Upper lobe of left lung (tissue), 6 donors: ENCODE results near the gene RAB11FIP4. TPM values are rescaled to one million over a fixed set of nuclear protein-coding genes. Genes with fewer than 3 reads are reported as not detected.
"Not testable (repeated sequence)": the region's sequence is repeated elsewhere in the genome, so short reads cannot be mapped to it uniquely, and the experiment has no call there.

Experiments
- ATAC-seq, 2 donors: fragments of 200-7000 bp; cut with Tn5 transposase; one replicate each; pipeline ENCODE4 v1.9.1; 2022; ENCODE audit warnings: mild to moderate bottlenecking in 2 of 2, moderate library complexity in 2 of 2; ENCODE audit not compliant: low FRiP score in 2 of 2
- DNase-seq, 2 donors: peaks; one replicate each; pipeline ENCODE4 v3.0.0-alpha.2; 2019 to 2020
- H3K27ac ChIP-seq, 4 donors: fragments of 200-600 bp; sonication (generic); one replicate each; pipeline ENCODE4 v1.5.1; 2016 to 2019
- H3K27me3 ChIP-seq, 4 donors: fragments of 200-600 bp; sonication (generic); one replicate each; pipeline ENCODE4 v1.5.1; 2017 to 2019
- H3K36me3 ChIP-seq, 4 donors: fragments of 200-600 bp; sonication (generic); one replicate each; pipeline ENCODE4 v1.5.1; 2016 to 2019
- H3K4me1 ChIP-seq, 4 donors: fragments of 200-600 bp; sonication (generic); one replicate each; pipeline ENCODE4 v1.5.1; 2018 to 2019
- H3K4me3 ChIP-seq, 4 donors: fragments of 200-600 bp; sonication (generic); one replicate each; pipeline ENCODE4 v1.5.1; 2017 to 2019; ENCODE audit warnings: mild to moderate bottlenecking in 2 of 4, moderate library complexity in 1 of 4
- H3K9me3 ChIP-seq, 4 donors: fragments of 200-600 bp; sonication (generic); one replicate each; pipeline ENCODE4 v1.5.1; 2018 to 2019
- EP300 ChIP-seq, 4 donors: sonication (generic); formaldehyde crosslinking; IDR thresholded peaks; one replicate each; pipeline ENCODE4 v1.5.1; 2017; ENCODE audit warnings: antibody characterized with exemption in 4 of 4, control low read depth in 2 of 4
- POLR2A ChIP-seq, 4 donors: fragments of 450-650 bp; IDR thresholded peaks; one replicate each; pipeline ENCODE4 v1.5.1; 2016 to 2017; ENCODE audit warnings: antibody characterized with exemption in 4 of 4, mild to moderate bottlenecking in 2 of 4
- POLR2AphosphoS5 ChIP-seq, 2 donors: sonication (generic); formaldehyde crosslinking; IDR thresholded peaks; one replicate each; pipeline ENCODE4 v1.5.1; 2017; ENCODE audit warnings: antibody characterized with exemption in 2 of 2
- WGBS, 2 donors: methylation state at CpG; one replicate each; pipeline ENCODE4 v1.1.5; 2017 to 2018; 5-methylcytosine and 5-hydroxymethylcytosine counted together
- total RNA-seq, 6 donors: library from RNA; depleted of rRNA in 4 of 6; stranded (reverse); fragments of >200 nt in 4 of 6; gene quantifications; one replicate each; pipeline versions ENCODE4 v1.1.0 to v1.2.1, GENCODE V29; 2016 to 2021
- TF ChIP-seq, protein P1 (sequence below), 6 experiments: fragments of 450-650 bp in 4 of 6; fragments of 200-600 bp in 2 of 6; sonication (generic) in 2 of 6; IDR thresholded peaks; one replicate each; pipeline ENCODE4 v1.5.1; 2016 to 2019; ENCODE audit warnings: antibody characterized with exemption in 6 of 6
- donor health status: DM: no; HTN: no; CAD: no; lungs with moderate emphysema.
- donor health status: DM: no; HTN: yes; CAD: no; lungs with severe emphysema.

Gene RAB11FIP4
- total RNA-seq, 6 donors from 2014 or later, result 15.2 to 36.1 (median 23.3) TPM

DNA sequence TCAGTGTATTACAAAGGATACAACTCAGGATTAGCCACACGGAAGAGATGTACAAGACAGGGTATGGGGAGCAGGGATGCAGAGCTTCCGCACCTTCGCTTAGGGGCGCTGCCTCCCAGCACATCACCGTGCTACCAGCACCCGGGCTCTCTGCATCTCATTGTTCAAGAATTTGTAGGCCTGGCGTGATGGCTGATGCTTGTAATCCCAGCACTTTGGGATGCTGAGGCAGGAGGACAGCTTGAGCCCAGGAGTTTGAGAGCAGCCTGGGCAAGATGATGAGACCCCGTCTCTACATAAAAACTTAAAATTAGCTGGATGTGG is 43.2 kb downstream of the RAB11FIP4 start:
- DNase-seq (no peak), ATAC-seq (no peak)
- no peak overlapping the region for H3K27ac ChIP-seq
- TF ChIP-seq EP300 (IDR thresholded peaks at IDR 0.05) (no peak), POLR2A (IDR thresholded peaks at IDR 0.05) (no peak), POLR2AphosphoS5 (IDR thresholded peaks at IDR 0.05) (no peak)
- TF ChIP-seq, protein P1, sequence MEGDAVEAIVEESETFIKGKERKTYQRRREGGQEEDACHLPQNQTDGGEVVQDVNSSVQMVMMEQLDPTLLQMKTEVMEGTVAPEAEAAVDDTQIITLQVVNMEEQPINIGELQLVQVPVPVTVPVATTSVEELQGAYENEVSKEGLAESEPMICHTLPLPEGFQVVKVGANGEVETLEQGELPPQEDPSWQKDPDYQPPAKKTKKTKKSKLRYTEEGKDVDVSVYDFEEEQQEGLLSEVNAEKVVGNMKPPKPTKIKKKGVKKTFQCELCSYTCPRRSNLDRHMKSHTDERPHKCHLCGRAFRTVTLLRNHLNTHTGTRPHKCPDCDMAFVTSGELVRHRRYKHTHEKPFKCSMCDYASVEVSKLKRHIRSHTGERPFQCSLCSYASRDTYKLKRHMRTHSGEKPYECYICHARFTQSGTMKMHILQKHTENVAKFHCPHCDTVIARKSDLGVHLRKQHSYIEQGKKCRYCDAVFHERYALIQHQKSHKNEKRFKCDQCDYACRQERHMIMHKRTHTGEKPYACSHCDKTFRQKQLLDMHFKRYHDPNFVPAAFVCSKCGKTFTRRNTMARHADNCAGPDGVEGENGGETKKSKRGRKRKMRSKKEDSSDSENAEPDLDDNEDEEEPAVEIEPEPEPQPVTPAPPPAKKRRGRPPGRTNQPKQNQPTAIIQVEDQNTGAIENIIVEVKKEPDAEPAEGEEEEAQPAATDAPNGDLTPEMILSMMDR (IDR thresholded peaks at IDR 0.05), result no peak
- WGBS, 2 donors, result 71 to 89% methylated on average over 7 to 8 of the region's 8 CpGs
- H3K4me1 ChIP-seq, result peaks cover 0 to 9% (median 3%) of the 10 kb centered on the region in 4 donors
- peaks cover 0 to 2% (median 0%) of the 10 kb centered on the region in 4 donors for H3K27me3 ChIP-seq
- H3K4me3 ChIP-seq, result no peak overlapping the region
- no peaks in the 10 kb centered on the region for H3K36me3 ChIP-seq
- no peaks in the 10 kb centered on the region for H3K9me3 ChIP-seq

- Histone ChIP-seq H3K4me1 (peaks cover 0 to 9% (median 3%) of the 10 kb centered on the region in 4 donors), H3K36me3 (no peaks in the 10 kb centered on the region), H3K9me3 (no peaks in the 10 kb centered on the region), H3K4me3 (no peak overlapping the region), H3K27me3 (peaks cover 0 to 2% (median 0%) of the 10 kb centered on the region in 4 donors), H3K27ac (no peak overlapping the region)
- ATAC-seq, result peak in 1 of 2 donors; percentile 3
- no peak for DNase-seq
- TF ChIP-seq POLR2AphosphoS5 (IDR thresholded peaks at IDR 0.05), result no peak
- TF ChIP-seq POLR2A (IDR thresholded peaks at IDR 0.05), result no peak
- TF ChIP-seq, protein P1 (IDR thresholded peaks at IDR 0.05), result no peak
- no peak for TF ChIP-seq EP300 (IDR thresholded peaks at IDR 0.05)
- 83% methylated on average over 2 of the region's 2 CpGs; no CpG with 5 or more reads in 1 of the 2 donors for WGBS, 2 donors
Measured at GRCh38 chr17:31435581-31435980, 44.1 kb downstream of the RAB11FIP4 start.

DNA sequence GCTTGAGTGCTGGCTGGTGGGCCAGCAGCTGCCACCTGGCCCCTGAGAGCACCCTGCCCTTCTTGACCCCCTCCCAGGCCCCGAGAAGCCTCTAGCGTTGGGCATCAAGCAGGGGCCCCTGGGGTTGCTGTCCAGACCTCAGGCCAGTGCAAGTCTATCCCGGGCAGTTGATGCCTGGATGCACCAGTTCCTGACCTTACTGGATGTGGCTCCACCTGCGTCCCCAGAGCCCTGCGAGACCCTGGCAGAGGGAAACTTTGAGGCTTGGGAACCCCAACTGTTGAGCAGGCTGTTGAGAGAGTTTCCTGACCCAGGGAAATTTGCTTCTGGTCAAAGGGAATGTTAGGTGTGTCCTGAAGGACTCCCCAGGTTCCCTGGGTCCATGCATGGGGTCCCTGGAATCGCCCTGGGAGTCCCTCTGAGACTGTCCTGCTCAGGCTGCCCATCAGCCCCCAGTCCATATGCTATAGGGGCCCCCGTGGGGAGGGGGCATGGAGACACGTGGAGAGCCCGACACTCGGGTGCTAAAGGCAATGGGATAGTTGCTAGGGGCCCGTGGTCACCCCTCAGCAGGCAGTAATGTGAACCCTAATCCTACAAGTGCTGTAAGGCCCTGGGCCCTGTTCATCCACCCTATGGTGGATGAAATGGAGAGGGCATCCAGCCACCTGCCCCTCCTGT is 46.4 kb downstream of the RAB11FIP4 start:
- ATAC-seq (peak in 1 of 2 donors; percentile 5), DNase-seq (peak in 1 of 2 donors; percentile 48)
- 68 to 72% methylated on average over 6 to 11 of the region's 11 CpGs for WGBS, 2 donors
- Histone ChIP-seq H3K4me1 (peaks cover 0 to 9% (median 3%) of the 10 kb centered on the region in 4 donors), H3K4me3 (no peak overlapping the region), H3K27me3 (no peaks in the 10 kb centered on the region), H3K9me3 (no peaks in the 10 kb centered on the region), H3K36me3 (no peaks in the 10 kb centered on the region), H3K27ac (no peak overlapping the region)
- TF ChIP-seq, protein P1 (IDR thresholded peaks at IDR 0.05), result no peak
- TF ChIP-seq EP300 (IDR thresholded peaks at IDR 0.05) (no peak), POLR2A (IDR thresholded peaks at IDR 0.05) (no peak)

DNA sequence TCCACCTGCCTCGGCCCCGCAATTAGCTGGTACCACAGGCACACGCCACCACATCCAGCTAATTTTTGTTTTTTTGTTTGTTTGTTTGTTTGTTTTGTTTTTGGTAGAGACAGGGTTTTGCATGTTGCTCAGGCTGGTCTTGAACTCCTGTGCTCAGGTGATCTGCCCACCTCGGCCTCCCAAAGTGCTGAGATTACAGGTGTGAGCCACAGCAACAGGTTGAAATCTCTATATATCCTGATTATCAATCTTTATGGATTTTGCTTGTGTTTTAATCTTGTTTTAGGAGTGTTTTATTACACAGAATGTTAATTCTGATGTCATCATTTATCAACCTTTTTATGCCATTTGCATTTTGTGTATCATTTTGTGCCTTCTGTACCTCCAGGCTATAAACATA is 48.2 kb downstream of the RAB11FIP4 start:
- ATAC-seq (no peak), DNase-seq (no peak)
- WGBS, 2 donors, result 91% methylated on average over 4 of the region's 4 CpGs
- Histone ChIP-seq H3K4me3 (no peak overlapping the region), H3K27ac (no peak overlapping the region), H3K36me3 (no peaks in the 10 kb centered on the region), H3K27me3 (no peaks in the 10 kb centered on the region), H3K9me3 (no peaks in the 10 kb centered on the region), H3K4me1 (peaks cover 0 to 9% (median 2%) of the 10 kb centered on the region in 4 donors)
- TF ChIP-seq EP300 (IDR thresholded peaks at IDR 0.05), result no peak
- no peak for TF ChIP-seq POLR2A (IDR thresholded peaks at IDR 0.05)
- TF ChIP-seq, protein P1 (IDR thresholded peaks at IDR 0.05), result no peak
- no peak for TF ChIP-seq POLR2AphosphoS5 (IDR thresholded peaks at IDR 0.05)

DNA sequence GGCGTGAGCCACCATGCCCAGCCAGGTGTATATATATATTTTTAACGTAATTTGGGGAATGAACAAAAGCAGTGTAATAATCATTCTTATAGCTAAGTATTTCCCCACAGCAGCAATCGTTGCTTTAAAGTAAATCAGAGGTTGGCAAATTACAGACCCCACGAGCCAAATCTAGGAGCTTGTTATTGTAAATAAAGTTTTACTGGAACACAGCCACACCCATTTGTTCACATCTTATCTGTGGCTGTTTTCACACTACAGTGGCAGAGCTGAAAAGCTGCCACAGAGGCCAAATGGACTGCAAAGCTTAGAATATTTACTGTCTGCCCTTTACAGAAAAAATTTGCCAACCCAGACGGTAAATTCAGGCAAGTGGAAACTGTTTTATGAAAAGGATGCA is 50.8 kb downstream of the RAB11FIP4 start:
- no peaks in the 10 kb centered on the region for H3K36me3 ChIP-seq
- 62 to 64% methylated on average over 5 of the region's 5 CpGs for WGBS, 2 donors
- TF ChIP-seq, protein P1 (IDR thresholded peaks at IDR 0.05), result no peak
- TF ChIP-seq POLR2A (IDR thresholded peaks at IDR 0.05), result no peak
- TF ChIP-seq POLR2AphosphoS5 (IDR thresholded peaks at IDR 0.05), result no peak
- no peak for TF ChIP-seq EP300 (IDR thresholded peaks at IDR 0.05)
- ATAC-seq (no peak), DNase-seq (no peak)
- peaks cover 0 to 5% (median 2%) of the 10 kb centered on the region in 4 donors for H3K4me1 ChIP-seq
- H3K27me3 ChIP-seq, result no peaks in the 10 kb centered on the region
- no peak overlapping the region for H3K27ac ChIP-seq
- no peaks in the 10 kb centered on the region for H3K9me3 ChIP-seq
- H3K4me3 ChIP-seq, result no peak overlapping the region

GRCh38 chr17:31442856-31443255 is 51.4 kb downstream of the RAB11FIP4 start:
- not testable (repeated sequence) for H3K36me3 ChIP-seq, DNase-seq, H3K4me3 ChIP-seq, H3K4me1 ChIP-seq, H3K27me3 ChIP-seq, H3K27ac ChIP-seq, ATAC-seq, H3K9me3 ChIP-seq
- WGBS, 2 donors, result 50 to 64% methylated on average over 5 of the region's 5 CpGs
